HG02884 (cell line): ENCODE measurements around the gene SMG5.

ENCODE experiments used
- ATAC-seq: cut with Tn5 transposase; IDR thresholded peaks from one replicate; pipeline ENCODE4 v1.9.1; 2021; ENCODE audit warnings: mild to moderate bottlenecking, moderate library complexity; ENCODE audit not compliant: unreplicated experiment

SMG5 gene

DNA sequence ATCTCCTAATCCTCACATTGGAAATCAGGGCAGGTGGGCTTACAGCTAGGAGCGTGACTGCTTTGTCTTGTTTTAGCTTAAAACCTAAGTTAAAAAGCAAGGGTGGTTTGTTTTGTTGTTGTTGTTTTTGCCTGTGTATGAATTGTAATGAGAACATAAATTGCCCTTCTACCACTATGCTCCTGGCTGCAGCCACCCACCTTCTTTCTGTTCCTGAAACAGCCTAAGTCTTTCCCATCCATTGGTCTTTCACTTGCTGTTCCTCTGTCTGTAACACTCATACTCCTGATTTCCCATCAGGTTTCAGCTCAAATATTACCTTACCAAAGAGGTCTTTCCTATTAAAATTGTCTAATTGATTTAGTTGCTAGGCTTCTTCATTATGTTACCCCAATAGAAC lies 896 bp upstream of the SMG5 start:
- no peak for ATAC-seq

DNA sequence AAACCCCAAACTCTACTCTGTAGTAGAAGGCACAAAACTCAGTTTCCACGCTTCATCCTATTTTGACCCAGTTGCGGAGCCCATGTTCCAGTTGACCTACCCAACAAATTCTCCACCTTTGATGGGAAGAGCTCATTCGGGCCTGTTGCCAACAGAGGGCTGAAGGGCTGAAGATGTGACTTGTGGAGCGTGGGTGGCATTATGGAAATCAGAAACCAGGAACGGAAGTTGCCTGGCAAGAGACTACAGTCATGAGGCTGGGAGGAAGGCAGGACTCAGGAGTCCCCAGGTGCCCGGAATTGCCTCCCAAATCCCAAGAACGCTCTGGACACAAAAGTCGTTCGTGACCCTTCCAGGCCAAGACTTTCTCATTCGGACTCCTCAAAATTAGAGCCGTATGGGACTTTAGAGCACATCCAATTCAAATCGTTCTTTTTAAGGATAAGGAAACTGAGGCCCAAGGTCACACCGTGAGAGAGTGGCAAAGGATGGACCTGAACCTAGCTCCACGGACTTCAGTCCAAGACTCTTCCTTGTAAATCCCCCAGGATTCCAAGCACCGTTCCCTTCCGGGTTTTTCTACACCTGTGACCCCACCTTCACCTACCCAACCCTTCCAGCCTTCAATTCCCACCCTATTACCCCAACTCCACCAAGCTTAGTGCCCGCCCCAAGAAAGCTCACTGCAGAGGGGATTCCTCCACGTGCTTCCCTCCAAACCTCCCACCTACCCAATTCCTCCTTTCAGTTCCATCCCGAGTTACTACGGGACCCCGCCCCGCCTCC lies 739 bp downstream of the SMG5 start:
- no peak for ATAC-seq

DNA sequence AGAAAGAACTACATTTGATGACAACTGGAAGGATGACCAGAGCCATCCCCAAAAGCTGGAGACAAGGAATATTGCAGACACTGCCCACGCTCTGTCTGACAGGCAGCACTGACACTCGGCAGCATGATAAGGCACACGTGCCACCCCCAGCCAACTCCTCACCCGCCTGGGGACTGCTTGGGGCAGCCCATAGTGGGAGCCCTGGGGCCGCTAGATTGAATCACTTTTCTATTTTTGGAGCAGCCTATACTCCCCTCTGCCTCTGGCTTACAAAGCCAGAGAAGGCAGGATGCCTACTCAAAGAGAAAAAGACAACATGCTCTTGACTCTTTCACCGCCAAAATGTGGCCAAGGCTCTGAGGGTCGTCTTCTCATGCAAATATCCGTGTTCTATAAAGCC lies 1.3 kb downstream of the SMG5 start:
- ATAC-seq, result no peak

DNA sequence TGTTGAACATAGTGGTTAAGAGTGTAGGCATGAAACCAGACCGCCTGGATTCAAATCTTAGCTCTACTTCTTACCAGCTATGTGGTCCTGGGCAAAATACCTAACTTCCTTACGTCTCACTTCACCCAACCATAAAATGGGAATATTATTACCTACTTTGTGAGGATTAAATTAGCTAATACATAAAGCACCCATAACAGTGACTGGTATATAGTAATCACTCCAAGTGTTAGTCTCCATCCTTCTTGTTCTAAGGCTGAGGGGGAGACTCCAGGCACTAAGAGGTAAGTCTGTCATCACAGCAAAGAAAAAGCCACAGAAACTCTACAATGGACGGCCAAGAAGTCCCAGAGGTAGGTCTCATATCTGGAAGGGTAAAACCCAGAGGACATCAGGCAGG lies 2.8 kb downstream of the SMG5 start:
- no peak for ATAC-seq

DNA sequence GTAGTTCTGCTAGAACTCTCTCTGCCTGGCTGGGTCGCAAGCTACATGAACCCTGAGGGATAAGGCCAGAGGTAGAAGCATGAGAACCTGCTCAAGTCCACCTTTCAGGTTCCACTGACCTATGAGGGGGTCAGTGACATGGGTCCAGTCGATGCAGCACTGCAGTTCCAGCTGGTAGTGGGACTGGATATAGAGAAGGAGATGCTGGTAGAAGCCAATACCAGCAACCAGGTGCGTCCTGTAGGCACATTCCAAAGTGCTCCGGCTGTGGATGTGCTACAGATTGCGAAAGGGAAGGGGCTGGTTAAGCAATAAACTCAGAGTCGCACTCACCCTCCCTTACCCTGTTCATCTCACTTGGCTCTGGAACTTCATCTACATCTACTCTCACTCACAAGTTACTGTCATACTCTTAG lies 5.7 kb downstream of the SMG5 start:
- ATAC-seq, result no peak

DNA sequence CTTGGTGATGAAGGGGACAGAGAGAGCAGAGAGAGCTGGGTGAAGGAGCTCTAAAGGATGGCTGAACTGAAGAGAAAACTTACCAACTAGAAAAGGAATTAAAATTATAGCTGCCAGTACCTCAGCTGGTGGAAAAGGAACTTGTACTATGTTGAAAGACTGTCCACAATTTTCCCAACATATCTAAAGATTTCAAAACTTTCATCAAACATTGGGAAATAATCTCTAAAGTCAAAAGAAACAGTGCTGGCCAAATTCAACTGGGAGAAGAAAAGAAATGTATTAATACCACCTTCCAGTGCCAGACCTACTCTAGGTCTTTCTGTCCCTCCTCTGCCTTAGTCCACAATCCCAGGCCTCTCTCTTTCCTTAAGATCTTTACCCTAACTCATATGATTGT lies 6.1 kb downstream of the SMG5 start:
- no peak for ATAC-seq

DNA sequence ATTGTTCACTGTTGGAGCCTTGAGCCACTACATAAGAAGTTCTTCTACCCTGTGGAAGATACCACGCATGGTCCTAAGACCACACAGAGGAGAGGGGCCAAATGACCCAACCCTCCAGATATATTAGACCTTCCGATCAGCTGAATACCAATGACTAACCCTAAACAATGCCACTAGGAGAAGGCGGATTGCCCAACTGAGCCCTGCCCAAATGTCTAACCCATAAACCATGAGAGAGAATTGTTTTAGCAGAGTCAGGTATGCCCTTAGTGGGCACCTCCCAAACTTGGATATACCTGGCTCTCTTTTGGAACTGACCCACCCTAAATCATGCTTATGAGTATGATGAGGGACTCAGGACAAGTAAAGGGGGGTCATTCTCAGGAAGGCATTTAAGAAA lies 12.3 kb downstream of the SMG5 start:
- ATAC-seq, result no peak

DNA sequence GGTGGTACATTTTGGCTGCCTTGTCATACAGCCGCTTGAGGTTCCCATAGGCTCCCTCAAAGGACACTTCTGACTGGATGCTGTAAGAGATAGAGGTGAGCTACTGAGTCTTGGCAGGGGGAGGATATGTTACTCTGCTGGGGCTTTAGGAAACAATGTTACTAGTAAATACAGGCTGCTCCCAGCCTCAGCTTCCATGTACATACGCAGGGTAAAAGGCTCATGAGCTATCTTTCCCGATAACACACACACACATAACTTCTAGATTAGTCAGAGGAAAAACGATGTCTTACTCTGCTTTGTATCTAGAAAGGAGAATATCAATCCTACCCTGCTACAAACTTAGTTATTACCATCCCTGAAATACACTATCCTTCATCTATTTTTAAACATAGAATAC lies 14.3 kb downstream of the SMG5 start:
- no peak for ATAC-seq

DNA sequence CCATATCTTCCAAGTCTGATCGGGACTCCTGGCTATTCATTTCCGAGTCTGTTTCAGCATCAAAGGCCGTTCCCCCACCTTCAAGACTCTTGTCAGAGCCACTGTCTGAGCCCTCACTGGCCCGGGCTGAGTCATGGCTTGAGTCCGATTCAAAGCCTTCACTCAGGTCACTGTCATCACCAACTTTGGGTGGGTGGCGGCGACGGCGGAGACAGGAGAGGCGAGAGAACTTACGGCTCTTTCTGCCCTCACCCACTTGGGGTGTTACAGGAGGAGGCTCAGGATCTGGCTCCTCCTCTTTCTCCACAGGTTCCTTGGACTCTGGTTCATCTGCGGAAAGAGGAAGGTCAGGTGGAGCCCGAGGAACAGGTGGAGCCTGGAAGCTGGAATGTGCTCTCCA lies 16.6 kb downstream of the SMG5 start:
- ATAC-seq, result no peak

DNA sequence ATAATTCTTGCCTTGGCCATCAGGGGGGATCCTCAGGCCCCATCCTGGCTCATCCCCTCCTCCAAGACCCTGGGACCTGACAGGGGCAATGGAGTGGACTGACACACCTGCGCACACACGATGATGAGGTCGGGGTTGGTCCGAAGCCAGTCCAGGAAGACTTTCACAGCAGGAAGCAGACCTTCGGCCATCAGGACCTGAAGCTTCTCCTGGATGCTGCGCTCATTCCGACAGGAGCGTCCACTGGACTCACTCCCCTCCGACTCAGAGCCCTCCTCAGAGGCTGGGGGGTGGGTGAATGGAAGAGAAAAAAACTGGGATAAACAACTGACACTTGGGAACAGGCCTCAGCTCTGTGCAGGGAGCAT lies 19.4 kb downstream of the SMG5 start:
- no peak for ATAC-seq

DNA sequence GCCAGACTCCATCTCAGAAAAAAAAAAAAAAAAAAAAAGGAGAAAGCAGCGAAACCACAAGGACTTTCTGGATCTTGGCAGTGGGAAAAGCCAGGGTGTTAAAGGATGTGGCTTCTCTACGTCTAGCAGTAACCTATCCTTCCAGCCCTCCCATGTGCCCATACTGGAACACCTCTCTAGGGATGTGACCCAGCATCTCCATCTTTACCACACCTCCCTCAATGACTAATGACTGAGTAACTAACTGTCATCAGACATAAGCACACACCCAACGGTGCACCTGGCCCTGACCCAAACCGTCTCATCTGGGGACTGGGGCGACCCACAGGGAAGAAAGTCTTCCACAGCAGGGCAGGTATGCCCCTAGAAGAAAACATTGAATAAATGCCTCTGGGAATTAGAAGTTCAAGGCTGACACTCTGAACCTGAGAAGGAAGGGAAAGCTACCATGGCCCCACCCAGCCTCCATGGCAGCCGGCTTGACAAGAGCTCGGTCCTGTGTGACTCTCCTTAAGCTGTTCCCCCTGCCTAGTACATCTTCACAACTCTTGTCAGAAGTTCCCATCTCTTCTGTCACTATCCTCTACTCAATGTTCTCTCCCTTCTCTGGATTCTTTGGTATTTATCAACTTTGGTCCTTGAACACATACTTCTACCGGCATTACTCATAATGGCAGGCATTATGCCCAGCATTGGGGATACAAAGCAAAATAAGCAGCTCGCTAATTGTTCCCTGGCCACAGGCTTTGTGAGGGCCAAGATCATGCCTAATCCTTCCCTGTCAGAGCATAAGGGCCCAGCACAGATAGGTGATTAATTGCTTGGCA lies 20.0 kb downstream of the SMG5 start:
- ATAC-seq, result no peak

DNA sequence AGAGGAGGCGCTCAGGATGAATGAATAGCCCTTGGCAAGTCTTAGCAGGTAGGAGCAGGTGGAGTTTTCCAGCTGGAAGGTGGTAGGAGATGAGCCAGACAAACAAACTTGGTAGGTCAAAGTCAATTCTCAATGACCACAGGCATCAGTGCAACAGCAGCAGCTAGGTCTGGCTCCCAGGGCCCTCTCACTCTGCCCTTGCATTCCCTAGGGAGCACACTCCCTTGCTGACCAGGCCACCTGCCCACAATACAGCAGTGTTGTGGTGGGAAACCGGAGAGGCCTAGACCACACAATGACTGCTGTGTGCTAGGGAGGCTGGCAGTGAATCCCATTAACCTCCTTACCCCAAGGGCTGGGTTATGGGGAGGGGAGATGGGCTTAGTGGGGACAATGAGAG lies 21.7 kb downstream of the SMG5 start:
- no peak for ATAC-seq

DNA sequence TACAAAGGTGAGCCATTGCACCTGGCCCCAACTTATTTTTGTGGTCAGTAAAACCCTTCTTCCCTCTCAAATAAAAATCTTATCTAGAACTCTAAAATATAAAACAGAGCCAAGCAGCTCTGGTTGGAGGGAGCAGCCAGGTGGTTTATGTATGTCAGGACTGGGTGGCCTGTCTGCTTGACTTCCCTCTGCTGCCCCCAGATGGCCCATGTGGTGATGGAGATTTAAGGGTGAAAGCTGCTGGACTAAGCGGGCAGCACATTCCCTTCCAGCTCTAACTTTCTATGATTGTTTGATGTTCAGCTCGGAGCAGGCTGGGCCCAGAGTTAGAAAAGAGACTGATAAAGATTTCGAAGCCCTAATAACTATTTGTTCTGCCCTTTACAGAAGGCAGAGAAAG lies 22.8 kb downstream of the SMG5 start:
- no peak for ATAC-seq

DNA sequence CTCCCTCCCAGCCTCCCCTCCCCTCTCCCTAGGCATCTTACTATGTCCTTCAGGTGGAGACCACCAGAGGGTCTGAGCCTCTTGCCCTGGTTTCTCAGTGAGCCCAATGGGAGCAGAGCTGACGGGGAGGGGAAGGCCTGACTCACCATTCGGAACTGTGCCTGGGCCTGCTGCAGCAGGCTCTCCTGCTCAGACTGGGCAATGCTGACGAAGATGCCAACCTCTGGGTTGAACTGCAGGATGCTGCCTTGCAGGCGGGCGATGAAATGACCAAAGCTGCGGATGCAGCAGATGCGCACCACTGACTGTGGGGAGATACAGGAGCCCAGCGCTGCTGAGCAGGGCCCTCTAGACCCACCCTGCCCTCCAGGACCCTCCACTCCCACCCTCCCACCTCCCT lies 23.8 kb downstream of the SMG5 start:
- ATAC-seq, result no peak

DNA sequence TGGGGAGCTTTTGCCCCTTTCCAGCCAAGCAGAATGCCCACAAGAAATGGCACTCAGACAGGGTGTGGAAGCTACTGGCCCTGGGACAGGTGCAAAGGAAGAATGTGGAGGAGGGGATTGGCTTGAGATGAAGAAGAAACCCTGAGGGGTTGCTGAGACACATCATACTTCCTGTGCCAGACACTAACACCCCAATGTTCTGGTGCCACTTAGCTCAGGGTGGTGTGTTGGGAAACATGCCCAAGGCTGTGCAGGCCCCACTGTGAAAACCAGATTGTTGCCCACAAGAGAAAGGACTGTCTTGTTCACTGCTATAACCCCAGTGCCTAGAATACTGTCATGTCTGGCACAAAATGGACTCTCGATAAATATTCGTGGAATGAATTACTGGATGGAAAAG lies 24.9 kb downstream of the SMG5 start:
- ATAC-seq, result no peak

DNA sequence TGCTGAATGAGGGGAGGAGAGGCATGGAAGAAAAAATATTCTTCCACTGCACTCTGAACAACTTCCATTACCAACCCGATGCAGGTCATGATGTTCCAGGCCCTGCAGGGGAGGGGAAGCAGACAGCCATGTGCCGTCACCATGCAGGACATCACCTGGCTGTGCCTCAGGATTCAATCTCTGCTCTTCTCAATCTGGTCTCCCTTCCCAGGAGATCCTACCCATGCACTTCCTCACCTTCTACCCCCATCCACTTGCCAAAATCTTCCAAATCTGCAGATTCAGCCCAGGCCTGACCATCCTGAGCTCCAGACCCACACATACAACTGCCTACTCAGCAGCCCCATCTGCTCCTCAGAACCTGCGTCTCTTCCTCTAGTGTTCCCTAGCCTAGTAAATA lies 29.0 kb downstream of the SMG5 start:
- ATAC-seq, result no peak

DNA sequence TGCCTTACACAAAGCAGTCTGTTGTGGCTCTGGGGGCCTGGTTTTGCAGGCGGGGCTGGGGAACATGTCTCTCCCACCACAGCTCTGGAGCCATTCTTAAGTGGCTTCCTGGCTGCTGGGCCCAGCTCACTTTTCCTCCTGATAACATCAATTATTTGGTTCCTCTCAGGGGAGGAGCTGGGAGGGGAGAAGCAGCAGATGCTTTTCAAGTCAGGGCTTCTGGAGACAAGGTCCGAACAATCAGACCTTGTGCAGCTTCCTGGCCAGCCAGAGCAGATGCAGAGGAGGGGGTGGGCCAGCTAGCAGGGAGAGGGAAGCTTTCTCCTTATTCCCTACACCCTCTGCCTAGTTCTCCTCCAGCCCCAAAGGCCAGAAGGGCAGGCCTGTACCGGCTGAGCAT lies 31.1 kb downstream of the SMG5 start:
- ATAC-seq, result no peak

DNA sequence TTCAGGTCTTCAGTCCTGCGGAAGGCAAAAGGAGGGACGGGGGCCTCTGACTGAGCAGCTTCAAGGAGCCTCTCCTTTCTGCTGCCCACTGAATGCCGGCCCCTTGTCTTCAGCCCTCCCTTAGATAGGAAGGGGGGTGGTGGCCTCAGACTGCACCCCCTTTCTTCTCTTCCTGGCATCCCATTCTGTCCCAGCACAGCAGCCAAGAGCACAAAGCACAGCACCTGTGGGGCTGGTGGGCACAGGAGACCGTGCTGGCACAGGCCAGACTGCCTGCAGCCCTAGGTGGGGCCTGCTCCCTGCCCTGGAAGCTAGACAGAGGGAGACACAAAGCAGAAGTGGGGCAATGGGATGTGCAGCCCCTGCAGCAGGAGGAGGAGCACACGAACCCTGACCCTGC lies 33.0 kb downstream of the SMG5 start:
- ATAC-seq, result no peak

DNA sequence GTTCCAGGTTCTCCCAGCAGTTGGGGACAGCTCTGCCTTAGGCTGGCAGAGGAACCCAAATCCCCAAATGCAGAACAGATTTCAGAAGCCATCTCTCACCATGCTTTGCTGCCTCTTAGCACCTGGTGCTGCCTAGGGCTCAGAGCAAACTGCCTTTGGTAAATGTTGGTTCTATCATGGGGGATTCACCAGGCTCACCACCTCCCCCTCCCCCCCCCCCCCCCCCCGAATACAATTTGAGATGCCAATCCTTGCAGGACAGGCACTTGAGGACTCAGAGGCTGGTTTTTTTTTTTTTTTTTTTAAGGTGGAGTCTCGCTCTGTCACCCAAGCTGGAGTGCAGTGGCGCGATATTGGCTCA lies 34.3 kb downstream of the SMG5 start:
- ATAC-seq, result no peak

DNA sequence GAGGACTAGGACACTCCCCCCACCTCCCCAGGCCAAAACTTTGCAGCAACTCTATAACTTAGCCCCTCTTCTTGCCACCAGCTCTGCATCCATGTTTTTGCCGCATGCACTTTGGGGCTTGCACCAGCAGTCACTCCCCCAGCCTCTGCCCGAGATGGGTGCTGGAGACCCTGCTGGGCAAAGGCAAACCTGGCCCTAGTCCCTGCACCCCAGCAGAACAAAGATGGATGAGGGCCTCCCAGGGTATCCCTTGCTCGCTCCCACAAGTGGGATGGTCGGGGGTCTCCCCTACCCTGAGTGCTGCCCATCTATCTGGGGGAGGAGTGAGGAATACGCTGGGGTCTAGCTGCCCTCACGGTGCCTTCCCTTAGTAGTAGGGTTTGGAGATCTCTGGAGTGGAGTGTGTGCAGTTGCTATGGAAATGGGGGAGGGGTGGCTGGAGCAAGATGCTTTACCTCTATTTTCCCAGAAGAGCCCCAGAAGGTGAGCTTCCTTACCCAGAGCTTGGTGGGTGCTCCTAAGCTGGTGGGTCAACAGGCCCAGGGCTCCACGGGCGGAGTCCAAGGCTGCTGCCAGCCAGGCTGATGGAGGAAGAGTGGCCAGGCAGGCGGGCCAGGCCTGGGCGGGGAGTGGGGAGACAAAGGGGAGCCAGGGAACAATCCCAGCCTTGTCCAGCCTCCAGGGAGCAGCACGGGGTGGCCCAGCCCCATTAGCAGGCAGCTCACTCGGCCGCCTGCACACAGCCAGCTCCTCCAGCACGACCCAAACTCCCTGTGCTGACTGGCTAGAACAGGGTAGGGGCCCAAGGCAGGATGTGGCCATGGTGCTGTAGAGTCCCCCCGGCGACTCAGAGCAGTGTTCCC lies 34.9 kb downstream of the SMG5 start, which contains the start of gene PAQR6:
Gene PAQR6, minus strand, starts transcription at position 597 of the 863 bp plus-strand sequence. CDS start 1,325 bp downstream, outside the sequence.
- ATAC-seq, result no peak

DNA sequence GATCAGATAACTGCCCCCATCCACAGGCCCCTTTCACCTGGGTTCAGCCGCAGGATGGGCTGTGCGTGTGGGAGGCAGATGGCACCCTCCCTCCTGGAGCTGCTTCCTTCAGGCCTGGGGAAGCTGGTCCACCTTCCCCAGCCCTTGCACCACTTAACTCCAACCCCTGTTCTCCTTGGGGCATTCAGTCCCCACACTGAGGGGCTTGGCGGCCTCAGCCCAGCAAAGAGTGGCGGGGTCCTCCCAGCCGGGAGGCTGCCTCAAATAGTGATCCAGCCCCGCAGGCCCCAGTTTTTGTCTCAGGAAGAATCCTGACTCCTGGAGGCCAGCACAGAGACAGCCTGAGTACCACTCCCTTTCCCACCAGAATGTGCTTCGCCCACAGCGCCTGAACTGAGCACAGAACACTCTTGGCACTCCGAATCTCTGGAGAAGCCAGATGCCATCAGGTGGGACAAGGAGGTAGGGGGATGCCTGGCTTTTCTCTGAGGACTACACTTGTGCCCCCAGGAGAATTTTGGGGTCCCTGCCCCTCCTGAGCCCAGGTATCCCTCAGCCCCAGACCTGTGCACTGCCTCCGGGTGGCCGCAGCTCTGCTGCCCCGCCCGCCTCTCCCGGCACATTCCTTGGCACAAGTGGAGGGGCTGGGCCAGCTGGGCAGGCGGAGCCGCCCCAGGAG lies 35.7 kb downstream of the SMG5 start:
- ATAC-seq, result no peak
